ENCODE data around the gene MAEL.

Gene MAEL

GRCh38 chr1:166969074-166969677 is 19.9 kb upstream of the MAEL start:
- DNase-seq (ENCODE audit: insufficient read length, low spot score) (no peak), FAIRE-seq (no peak)
- TF ChIP-seq POLR2A (IDR thresholded peaks at IDR 0.05; ENCODE audit: low read depth, low read length) = no peak

DNA sequence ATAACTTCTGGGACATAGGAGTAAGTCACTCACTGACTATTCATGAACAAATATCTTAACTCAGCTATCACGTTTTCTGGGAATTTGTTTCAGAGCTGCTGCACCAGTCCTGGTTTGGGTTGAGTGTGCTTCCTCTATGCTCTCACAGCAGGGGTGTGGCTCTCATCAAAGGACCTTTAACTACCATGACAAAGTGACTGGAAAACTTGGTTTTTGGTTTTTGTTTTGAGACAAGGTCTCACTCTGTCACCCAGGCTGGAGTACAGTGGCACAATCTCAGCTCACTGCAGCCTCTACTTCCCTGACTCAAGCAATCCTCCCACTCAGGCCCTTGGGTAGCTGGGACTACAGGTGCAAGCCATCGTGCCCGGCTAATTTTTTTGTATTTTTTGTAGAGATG is 17.8 kb upstream of the MAEL start:
- FAIRE-seq (no peak), DNase-seq (ENCODE audit: insufficient read length, low spot score) (no peak)
- TF ChIP-seq POLR2A (IDR thresholded peaks at IDR 0.05; ENCODE audit: low read depth, low read length) = no peak

DNA sequence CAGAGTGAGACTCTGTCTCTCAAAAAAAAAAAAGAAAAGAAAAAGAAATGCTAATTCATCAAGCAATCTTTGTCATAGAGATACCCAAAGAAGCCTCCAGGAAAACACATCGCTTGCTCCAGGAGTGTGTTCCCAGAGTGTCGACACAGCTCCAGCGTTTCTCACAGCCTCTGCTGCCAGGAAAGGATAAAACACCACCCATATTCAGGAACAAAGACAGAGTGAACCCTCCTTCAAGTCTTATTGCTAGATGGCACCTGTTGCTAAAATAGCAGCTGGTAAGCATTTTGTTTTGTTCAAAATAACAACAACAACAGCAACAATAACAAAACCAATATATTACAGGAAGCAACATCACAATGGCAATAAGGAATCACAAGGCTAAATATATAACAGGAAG is 16.9 kb upstream of the MAEL start:
- no peak for TF ChIP-seq POLR2A (IDR thresholded peaks at IDR 0.05; ENCODE audit: low read depth, low read length)
- no peak for DNase-seq (ENCODE audit: insufficient read length, low spot score)
- no peak for FAIRE-seq

GRCh38 chr1:166972826-166973225 is 16.3 kb upstream of the MAEL start:
- DNase-seq (ENCODE audit: insufficient read length, low spot score) (no peak), FAIRE-seq (no peak)
- TF ChIP-seq POLR2A (IDR thresholded peaks at IDR 0.05; ENCODE audit: low read depth, low read length) = no peak

- DNase-seq (ENCODE audit: insufficient read length, low spot score) (no peak), FAIRE-seq (no peak)
These were observed 14.3 kb upstream of the MAEL start for GRCh38 chr1:166974647-166975345.

DNA sequence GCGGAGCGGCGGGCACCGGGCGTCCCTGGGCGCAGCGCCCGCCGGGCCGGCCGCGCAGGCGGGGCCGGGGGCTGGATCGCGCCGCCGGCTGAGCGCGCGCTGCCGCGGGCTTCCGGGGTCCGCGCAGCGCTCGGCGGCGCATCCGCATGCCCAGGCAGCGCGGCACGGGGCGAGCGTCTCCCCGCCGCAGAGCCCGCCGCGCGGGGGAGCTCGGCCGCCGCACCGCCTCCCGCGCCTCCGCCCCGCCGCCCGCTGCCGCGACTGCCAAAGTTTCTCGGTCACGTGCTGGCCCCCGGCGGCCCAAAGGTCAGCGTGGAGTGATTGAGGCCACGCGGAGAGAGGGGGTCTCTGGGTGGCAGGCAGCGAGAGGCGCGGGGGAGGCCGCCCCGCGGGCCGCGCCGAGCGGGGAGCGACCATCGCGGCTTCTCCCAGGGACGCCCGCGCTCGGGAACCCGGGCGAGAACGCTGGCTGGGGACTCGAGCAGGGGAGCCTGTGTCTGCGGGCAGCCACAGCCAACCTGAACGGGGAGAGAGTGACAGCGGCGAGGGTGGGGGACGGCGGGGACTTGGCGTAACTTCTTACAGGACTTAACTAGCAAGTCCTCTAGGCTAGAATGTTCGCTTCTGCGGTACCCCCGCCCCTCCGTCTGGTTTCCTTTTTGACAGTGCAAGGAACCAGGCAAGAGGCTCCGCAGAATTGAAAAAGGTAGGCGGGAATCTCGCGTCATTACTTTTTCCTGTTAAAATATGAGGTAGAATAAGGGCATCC is 13.5 kb upstream of the MAEL start, which contains the start of gene ILDR2:
ILDR2 (minus strand) TSS at position 180 of the 769 bp plus-strand sequence. CDS start 272 bp downstream, outside the sequence.
- DNase-seq (ENCODE audit: insufficient read length, low spot score) (no peak), FAIRE-seq (no peak)
- no peak for TF ChIP-seq POLR2A (IDR thresholded peaks at IDR 0.05; ENCODE audit: low read depth, low read length)

More at GRCh38 chr1:166974647-166975345, 14.3 kb upstream of the MAEL start:
- no peak for TF ChIP-seq POLR2A (IDR thresholded peaks at IDR 0.05; ENCODE audit: low read depth, low read length)

- no peak for TF ChIP-seq POLR2A (IDR thresholded peaks at IDR 0.05; ENCODE audit: low read depth, low read length)
- no peak for FAIRE-seq
- DNase-seq (ENCODE audit: insufficient read length, low spot score) = no peak
These were observed 11.1 kb upstream of the MAEL start for GRCh38 chr1:166977951-166978350.

DNA sequence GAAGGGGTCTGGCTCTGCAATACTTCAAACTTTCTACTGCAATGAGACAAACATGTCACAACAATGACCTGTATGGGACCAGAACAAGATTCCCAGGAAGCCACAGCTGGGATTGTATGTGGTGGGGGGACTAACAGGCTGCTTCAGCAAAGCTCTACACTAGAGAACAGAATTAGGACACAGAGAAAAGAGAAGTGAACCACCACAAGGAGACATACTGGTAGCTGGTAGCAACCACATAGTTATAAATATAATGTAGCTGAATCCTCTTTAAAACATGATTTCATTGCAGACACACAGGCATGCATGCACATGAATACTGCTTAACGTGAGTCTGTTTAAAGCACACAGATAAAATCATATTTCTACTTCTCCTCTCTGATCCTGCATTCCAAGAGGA is 10.3 kb upstream of the MAEL start:
- FAIRE-seq (no peak), DNase-seq (ENCODE audit: insufficient read length, low spot score) (no peak)
- TF ChIP-seq POLR2A (IDR thresholded peaks at IDR 0.05; ENCODE audit: low read depth, low read length) = no peak

DNA sequence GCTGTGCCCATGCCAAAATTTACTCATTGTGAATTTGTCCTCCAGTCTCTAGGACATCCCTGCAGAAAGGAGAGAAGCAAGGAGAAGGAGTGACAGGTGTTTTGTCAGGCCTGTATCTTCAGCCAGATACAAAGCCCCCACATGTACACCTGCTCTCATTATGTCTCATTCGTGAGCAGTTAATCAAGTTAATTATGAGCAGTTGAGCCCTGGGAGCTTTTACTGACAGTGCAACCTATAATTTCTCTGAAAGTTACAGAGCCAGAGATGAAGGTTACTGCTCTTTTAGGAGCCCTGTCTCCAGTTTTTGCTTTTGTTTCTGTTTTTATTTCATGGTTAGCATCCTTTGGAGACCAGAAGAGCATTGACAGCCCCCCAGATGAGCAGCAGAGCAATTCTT is 8.7 kb upstream of the MAEL start:
- no peak for TF ChIP-seq POLR2A (IDR thresholded peaks at IDR 0.05; ENCODE audit: low read depth, low read length)
- no peak for DNase-seq (ENCODE audit: insufficient read length, low spot score)
- FAIRE-seq = no peak

DNA sequence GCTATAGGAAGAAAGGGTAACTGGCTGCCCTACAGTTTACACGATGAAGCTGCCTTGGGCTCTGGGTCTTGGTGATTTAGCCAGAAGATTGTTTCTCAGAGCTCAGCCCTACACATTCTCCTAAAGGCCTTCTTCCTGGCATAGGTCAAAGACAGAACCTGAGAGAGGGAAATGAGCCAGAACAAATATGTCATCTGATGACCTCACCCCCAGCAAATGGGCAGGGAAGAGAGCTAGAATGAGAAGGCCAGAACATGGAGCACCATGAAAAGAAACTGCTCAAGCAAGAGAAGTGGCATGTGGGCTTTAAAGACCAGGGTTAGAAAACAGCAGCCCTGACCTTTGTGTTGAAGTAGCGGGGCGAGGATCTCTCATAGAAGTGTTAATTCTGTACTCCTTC is 8.3 kb upstream of the MAEL start:
- DNase-seq (ENCODE audit: insufficient read length, low spot score) (no peak), FAIRE-seq (no peak)
- no peak for TF ChIP-seq POLR2A (IDR thresholded peaks at IDR 0.05; ENCODE audit: low read depth, low read length)

- no peak for DNase-seq (ENCODE audit: insufficient read length, low spot score)
- TF ChIP-seq POLR2A (IDR thresholded peaks at IDR 0.05; ENCODE audit: low read depth, low read length) = no peak
- FAIRE-seq = no peak
These were observed 7.5 kb upstream of the MAEL start for GRCh38 chr1:166981589-166981988.

DNA sequence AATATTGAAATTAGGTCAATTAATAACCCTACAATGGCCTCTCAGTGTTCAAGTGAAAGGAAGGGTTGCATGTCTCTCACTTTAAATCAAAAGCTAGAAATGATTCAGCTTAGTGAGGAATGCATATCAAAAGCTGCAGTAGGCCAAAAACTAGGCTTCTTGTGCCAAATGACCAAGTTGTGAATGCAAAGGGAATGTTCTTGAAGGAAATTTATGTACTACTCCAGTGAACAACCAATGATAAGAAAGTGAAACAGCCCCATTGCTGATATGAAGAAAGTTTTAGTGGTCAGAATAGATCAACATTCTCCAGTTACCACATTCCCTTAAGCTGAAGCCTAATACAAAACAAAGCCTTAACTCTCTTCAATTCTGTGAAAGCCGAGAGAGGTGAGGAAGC is 10.0 kb downstream of the MAEL start:
- FAIRE-seq = no peak
- no peak for DNase-seq (ENCODE audit: insufficient read length, low spot score)
- no peak for TF ChIP-seq POLR2A (IDR thresholded peaks at IDR 0.05; ENCODE audit: low read depth, low read length)

GRCh38 chr1:166999500-167000055 is 10.5 kb downstream of the MAEL start:
- FAIRE-seq (no peak), DNase-seq (ENCODE audit: insufficient read length, low spot score) (no peak)
- TF ChIP-seq POLR2A (IDR thresholded peaks at IDR 0.05; ENCODE audit: low read depth, low read length) = no peak

GRCh38 chr1:167000546-167000945 is 11.5 kb downstream of the MAEL start:
- TF ChIP-seq POLR2A (IDR thresholded peaks at IDR 0.05; ENCODE audit: low read depth, low read length) = no peak
- DNase-seq (ENCODE audit: insufficient read length, low spot score) = no peak
- FAIRE-seq = no peak
